ENCODE data around the gene XPNPEP2.
A peak's percentile ranks its signal among the peaks of the same experiment; 100 is the strongest.

The XPNPEP2 gene

GRCh38 chrX:129798456-129798855 is 59.7 kb downstream of the XPNPEP2 start:
- DNase-seq (ENCODE audit: low read depth), result no peak
- no peak overlapping the region for H3K4me3 ChIP-seq (ENCODE audit: low read depth, low read length)
- TF ChIP-seq MAX (IDR thresholded peaks at IDR 0.05; ENCODE audit: low read depth, low read length) (no peak), POLR2A (IDR thresholded peaks at IDR 0.05; ENCODE audit: extremely low read depth, insufficient read length) (no peak), CTCF (IDR thresholded peaks at IDR 0.05; ENCODE audit: low read depth, low read length) (no peak), MYC (IDR thresholded peaks at IDR 0.05; ENCODE audit: low read depth, low read length) (no peak)

- peak; percentile 50 for DNase-seq (ENCODE audit: low read depth)
- no peak overlapping the region for H3K4me3 ChIP-seq (ENCODE audit: low read depth, low read length)
- no peak for TF ChIP-seq POLR2A (IDR thresholded peaks at IDR 0.05; ENCODE audit: extremely low read depth, insufficient read length)
- TF ChIP-seq MAX (IDR thresholded peaks at IDR 0.05; ENCODE audit: low read depth, low read length), result no peak
- no peak for TF ChIP-seq CTCF (IDR thresholded peaks at IDR 0.05; ENCODE audit: low read depth, low read length)
- TF ChIP-seq MYC (IDR thresholded peaks at IDR 0.05; ENCODE audit: low read depth, low read length), result no peak
These were observed 60.1 kb downstream of the XPNPEP2 start for GRCh38 chrX:129798888-129799287.

- TF ChIP-seq CTCF (IDR thresholded peaks at IDR 0.05; ENCODE audit: low read depth, low read length), result no peak
- TF ChIP-seq POLR2A (IDR thresholded peaks at IDR 0.05; ENCODE audit: extremely low read depth, insufficient read length), result no peak
- no peak for TF ChIP-seq MYC (IDR thresholded peaks at IDR 0.05; ENCODE audit: low read depth, low read length)
- no peak for TF ChIP-seq MAX (IDR thresholded peaks at IDR 0.05; ENCODE audit: low read depth, low read length)
- DNase-seq (ENCODE audit: low read depth), result no peak
These were observed 61.4 kb downstream of the XPNPEP2 start for GRCh38 chrX:129800186-129800585.

GRCh38 chrX:129802863-129803262 is 64.1 kb downstream of the XPNPEP2 start:
- TF ChIP-seq MAX (IDR thresholded peaks at IDR 0.05; ENCODE audit: low read depth, low read length) (no peak), POLR2A (IDR thresholded peaks at IDR 0.05; ENCODE audit: extremely low read depth, insufficient read length) (no peak), CTCF (IDR thresholded peaks at IDR 0.05; ENCODE audit: low read depth, low read length) (no peak), MYC (IDR thresholded peaks at IDR 0.05; ENCODE audit: low read depth, low read length) (no peak)
- DNase-seq (ENCODE audit: low read depth), result no peak
- no peak overlapping the region for H3K4me3 ChIP-seq (ENCODE audit: low read depth, low read length)

More at GRCh38 chrX:129800186-129800585, 61.4 kb downstream of the XPNPEP2 start:
- H3K4me3 ChIP-seq (ENCODE audit: low read depth, low read length), result no peak overlapping the region

GRCh38 chrX:129804806-129805205 is 66.0 kb downstream of the XPNPEP2 start:
- H3K4me3 ChIP-seq (ENCODE audit: low read depth, low read length), result no peak overlapping the region
- TF ChIP-seq POLR2A (IDR thresholded peaks at IDR 0.05; ENCODE audit: extremely low read depth, insufficient read length) (no peak), MYC (IDR thresholded peaks at IDR 0.05; ENCODE audit: low read depth, low read length) (no peak), MAX (IDR thresholded peaks at IDR 0.05; ENCODE audit: low read depth, low read length) (no peak), CTCF (IDR thresholded peaks at IDR 0.05; ENCODE audit: low read depth, low read length) (no peak)
- no peak for DNase-seq (ENCODE audit: low read depth)

Measured in NB4 (cell line).